IPS-NIHi7 (cell line): ENCODE data around the gene KRTAP4-16.
"Not testable (repeated sequence)": the region's sequence is repeated elsewhere in the genome, so short reads cannot be mapped to it uniquely, and the experiment has no call there.

ENCODE experiments used
- DNase-seq: peaks from one replicate; pipeline ENCODE4 v3.0.0; 2012; ENCODE audit warnings: mixed read lengths; ENCODE audit errors: extremely low spot score

The KRTAP4-16 gene

DNA sequence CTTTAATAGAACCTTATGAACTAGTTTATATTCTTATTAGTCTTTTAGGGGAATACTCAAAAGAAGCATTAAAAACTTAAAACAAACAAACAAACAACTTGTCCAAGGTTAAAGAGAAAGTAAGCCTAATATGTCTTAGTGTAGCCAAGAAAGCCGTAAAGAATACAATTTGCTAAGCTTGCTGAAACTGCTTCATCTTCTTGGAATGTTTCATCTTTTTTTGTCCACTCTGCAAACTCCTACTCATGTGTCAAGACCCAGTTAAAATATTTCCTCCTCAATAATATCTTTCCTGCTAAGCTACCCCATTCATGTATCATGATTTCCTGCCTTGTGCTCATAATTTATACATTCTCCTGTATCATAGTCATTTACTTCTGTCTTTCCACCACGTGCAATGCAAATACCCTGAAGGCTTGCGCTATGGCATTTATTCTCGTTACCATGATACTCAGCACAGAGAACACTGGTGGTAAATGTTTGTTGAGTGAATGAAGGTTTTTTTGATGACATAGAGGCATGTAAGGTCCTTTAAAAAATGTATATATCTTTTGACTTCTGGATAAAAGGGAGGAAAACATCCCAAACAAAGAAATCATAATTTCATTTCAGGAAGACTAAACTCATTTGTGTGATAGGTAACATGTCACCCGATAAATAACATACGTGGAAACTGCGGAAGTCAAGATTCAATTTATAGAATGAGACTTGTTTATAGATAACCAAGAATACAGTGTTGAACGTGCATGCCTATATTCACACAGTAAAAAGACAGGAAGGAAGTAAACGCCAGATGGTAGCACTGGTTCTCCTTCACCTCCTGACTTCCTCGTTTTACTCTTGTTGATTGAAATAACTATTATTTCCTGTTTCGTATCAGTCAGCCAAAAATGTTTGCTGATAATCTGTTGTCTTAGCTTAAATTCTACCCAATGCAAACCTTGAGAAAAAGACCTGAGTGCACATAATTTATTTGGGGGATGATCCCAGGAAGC is 18.0 kb upstream of the KRTAP4-16 start:
- not testable (repeated sequence) for DNase-seq

DNA sequence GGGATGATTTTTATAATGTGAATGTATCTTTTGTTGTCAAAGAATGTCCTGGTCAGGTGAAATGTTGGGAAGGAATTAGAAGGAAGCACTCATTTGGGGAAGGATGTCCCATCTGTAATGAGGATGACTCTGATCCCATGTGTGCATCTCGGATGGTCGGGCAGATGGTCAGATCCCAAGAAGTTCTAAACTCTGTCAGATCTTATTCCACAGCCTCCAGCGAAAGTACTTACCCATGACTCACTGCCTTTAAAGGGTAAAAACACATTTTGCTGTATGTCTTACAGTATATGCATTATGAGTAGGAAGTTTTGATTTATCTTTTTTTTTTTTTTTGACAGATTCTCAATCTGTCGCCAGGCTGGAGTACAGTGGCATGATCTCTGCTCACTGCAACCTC is 16.7 kb upstream of the KRTAP4-16 start:
- DNase-seq = no peak

- not testable (repeated sequence) for DNase-seq
Measured at GRCh38 chr17:41117846-41118386, 15.9 kb upstream of the KRTAP4-16 start, which contains the start of gene KRTAP4-11. TSS of gene KRTAP4-11 (minus strand) at chr17:41118373. CDS start at chr17:41118315, 58 bp downstream.

- no peak for DNase-seq
Measured at GRCh38 chr17:41116297-41116696, 14.3 kb upstream of the KRTAP4-16 start.

- no peak for DNase-seq
Measured at GRCh38 chr17:41111151-41111885, 9.3 kb upstream of the KRTAP4-16 start.

GRCh38 chr17:41108728-41109386 is 6.8 kb upstream of the KRTAP4-16 start:
- DNase-seq = not testable (repeated sequence)

DNA sequence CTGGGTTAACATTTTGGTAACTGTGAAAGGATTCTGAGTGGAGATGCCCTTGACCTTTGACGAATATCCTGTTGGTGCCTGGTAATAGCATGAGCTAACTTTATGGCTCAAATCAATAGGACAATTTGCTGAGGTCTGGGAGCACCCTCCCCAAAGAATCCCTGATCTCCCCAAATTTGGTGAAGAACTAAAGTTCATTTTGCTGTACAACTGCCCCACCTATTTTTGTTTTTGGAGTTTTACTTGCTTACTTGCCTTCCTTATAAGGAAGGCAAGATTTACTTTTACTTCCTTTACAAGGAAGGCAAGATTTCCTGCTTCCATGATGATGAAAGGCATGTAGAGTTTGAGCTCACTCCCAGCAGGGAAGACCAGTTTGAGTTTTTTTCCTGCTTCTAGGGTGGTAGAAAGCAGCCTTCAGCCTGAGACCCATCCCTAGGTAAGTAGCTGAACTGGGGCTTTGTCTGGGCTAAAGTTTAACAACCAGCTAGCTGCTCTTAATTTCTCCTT is 6.0 kb upstream of the KRTAP4-16 start:
- no peak for DNase-seq

DNA sequence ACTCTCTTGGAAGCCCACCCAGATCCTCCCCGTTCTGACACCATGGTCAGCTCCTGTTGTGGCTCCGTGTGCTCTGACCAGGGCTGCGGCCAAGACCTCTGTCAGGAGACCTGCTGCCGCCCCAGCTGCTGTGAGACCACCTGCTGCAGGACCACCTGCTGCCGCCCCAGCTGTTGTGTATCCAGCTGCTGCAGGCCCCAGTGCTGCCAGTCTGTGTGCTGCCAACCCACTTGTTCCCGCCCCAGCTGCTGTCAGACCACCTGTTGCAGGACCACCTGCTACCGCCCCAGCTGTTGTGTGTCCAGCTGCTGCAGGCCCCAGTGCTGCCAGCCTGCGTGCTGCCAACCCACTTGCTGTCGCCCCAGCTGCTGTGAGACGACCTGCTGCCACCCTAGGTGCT is 3.3 kb upstream of the KRTAP4-16 start, which contains the start of gene KRTAP4-9:
Gene KRTAP4-9, plus strand, starts transcription at position 43 of the 400 bp plus-strand sequence. Its CDS starts 0 bp downstream, at position 43.
- DNase-seq = not testable (repeated sequence)

GRCh38 chr17:41104386-41105038 is 2.5 kb upstream of the KRTAP4-16 start:
- not testable (repeated sequence) for DNase-seq

- DNase-seq = no peak
Measured at GRCh38 chr17:41103896-41104295, 1.9 kb upstream of the KRTAP4-16 start.

DNA sequence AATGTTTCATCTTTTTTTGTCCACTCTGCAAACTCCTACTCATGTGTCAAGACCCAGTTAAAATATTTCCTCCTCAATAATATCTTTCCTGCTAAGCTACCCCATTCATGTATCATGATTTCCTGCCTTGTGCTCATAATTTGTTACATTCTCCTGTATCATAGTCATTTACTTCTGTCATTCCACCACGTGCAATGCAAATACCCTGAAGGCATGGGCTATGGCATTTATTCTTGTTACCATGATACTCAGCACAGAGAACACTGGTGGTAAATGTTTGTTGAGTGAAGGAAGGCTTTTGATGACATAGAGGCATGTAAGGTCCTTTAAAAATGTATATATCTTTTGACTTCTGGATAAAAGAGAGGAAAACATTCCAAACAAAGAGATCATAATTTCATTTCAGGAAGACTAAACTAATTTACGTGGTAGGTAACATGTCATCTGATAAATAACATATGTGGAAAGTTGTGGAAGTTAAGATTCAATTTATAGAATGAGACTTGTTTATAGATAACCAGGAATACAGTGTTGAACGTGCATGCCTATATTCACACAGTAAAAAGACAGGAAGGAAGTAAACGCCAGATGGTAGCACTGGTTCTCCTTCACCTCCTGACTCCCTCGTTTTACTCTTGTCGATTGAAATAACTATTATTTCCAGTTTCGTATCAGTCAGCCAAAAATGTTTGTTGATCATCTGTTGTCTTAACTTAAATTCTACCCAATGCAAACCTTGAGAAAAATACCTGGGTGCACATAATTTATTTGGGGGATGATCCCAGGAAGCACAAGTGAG is 2.1 kb downstream of the KRTAP4-16 start:
- not testable (repeated sequence) for DNase-seq

GRCh38 chr17:41098481-41098880 is 3.5 kb downstream of the KRTAP4-16 start:
- no peak for DNase-seq

DNA sequence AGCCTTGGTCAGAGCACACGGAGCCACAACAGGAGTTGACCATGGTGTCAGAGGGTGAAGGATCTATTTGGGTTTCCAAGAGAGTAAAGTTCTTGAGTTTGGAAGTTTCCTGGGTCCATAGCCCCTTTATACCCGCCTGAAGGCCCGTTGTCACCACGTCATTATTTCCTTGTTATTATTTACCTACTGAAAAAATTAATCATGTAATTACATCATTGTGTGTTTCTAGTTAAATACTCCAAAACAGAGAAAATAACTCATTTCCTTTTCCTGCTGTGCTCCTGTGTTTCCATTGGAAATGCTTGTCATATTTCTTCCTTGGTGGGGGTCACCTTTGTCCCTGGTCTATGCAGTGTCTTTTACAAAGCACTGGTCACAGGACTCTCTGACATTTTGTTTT is 4.0 kb downstream of the KRTAP4-16 start, which contains the start of gene KRTAP4-8:
Gene KRTAP4-8, minus strand, starts transcription at position 101 of the 400 bp plus-strand sequence. Its CDS starts 58 bp downstream, at position 43.
- no peak for DNase-seq

- no peak for DNase-seq
Measured at GRCh38 chr17:41096055-41096454, 6.0 kb downstream of the KRTAP4-16 start.

DNA sequence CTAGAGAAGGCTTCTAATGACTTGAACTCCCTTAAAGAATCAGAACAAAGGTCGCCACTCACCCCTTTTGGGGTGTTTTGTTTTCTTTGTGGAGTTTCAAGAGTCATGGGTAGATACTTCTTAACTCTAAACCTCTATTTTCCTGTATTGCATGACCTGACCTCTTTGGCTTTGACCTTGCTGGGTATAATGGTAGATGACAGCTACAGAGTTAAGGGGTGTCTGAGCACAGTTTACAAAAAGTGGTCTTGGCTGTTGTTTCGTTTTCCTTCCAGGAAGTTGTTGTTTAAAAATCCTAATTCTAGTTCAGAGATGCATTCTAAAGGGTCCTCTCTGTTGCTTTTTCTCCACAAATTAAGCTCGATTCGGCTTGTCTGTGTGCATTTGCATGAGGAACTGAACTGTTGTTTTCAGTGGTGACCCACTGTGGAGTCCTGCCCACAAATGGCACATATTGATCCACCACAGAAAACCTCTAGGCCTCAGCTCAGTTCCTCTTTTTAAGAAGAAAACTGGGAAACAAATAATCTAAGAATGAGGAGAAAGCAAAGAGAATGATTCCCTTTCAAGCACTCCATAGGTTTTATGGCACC is 13.2 kb downstream of the KRTAP4-16 start:
- DNase-seq = not testable (repeated sequence)

DNA sequence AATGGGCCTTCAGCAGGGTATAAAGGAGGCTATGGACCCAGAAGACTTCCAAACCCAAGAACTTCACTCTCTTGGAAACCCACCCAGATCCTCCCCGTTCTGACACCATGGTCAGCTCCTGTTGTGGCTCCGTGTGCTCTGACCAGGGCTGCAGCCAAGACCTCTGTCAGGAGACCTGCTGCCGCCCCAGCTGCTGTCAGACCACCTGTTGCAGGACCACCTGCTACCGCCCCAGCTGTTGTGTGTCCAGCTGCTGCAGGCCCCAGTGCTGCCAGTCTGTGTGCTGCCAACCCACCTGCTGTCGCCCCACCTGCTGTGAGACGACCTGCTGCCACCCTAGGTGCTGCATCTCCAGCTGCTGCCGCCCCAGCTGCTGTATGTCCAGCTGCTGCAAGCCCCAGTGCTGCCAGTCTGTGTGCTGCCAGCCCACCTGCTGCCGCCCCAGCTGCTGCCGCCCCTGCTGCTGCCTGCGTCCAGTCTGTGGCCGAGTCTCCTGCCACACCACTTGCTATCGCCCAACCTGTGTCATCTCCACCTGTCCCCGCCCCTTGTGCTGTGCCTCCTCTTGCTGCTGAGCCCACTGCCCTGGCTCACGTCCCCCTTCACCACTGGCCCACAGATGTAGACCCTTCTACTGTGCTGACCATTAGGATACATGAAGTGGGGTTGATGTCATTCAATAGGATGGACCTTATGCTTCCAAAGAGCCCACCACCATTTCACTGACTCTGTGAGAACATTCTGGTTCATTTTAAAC is 17.7 kb downstream of the KRTAP4-16 start, which contains the start of gene KRTAP4-7:
Gene KRTAP4-7, plus strand, starts transcription at position 51 of the 757 bp plus-strand sequence. Its CDS starts 57 bp downstream, at position 108.
- DNase-seq = not testable (repeated sequence)

GRCh38 chr17:41083427-41083826 is 18.6 kb downstream of the KRTAP4-16 start:
- not testable (repeated sequence) for DNase-seq

DNA sequence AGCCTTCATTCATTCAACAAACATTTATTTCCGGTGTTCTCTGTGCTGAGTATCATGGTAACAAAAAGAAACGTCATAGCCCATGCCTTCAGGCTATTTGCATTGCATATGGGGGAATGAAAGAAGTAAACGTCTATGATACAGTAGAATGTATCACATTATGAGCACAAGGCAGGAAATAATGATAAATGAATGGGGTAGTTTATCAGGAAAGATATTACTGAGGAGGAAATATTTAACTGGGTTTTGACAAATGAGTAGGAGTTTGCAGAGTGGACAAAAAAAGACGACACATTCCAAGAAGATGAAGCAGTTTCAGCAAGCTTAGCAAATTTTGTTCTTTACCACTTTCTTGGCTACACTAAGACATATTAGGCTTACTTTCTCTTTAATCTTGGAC is 19.4 kb downstream of the KRTAP4-16 start:
- no peak for DNase-seq
